AG08396 (cell line): ENCODE results near the gene FADS2.

Experiments used
- DNase-seq: peaks from one replicate; pipeline ENCODE4 v3.0.0; 2012; ENCODE audit warnings: low spot score, mixed read lengths

The FADS2 gene

DNA sequence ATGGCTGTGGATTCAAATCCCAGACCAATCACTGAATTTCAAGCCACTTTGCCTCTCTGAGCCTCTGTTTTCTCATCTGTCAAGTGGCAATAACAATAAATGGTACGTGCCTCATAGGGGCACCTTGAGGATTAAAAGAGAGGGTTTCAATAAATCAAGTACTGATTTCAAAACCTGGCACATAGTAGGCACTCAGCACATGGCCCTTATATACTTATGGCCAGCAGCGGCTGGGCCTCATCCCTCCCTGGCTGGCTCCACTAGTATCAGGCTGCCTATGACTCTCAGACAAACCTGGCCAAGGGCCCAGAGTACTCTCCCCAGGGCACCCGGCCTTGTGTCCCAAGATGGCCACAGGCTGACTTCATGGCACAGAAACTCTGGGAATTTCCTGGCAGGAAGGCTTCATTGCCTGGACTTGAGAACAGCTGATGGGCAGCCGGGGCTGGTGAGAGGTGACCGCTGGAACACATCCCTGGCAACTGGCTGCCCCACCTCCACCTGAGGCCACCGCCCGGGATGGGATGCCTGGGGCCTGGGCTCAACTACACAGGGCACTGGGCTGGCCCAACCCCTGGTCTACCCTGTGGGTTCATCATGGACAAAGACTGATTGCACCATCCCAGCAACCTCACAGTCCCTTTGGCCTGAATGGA is 59.9 kb downstream of the FADS2 start:
- DNase-seq, result peak; percentile 87

DNA sequence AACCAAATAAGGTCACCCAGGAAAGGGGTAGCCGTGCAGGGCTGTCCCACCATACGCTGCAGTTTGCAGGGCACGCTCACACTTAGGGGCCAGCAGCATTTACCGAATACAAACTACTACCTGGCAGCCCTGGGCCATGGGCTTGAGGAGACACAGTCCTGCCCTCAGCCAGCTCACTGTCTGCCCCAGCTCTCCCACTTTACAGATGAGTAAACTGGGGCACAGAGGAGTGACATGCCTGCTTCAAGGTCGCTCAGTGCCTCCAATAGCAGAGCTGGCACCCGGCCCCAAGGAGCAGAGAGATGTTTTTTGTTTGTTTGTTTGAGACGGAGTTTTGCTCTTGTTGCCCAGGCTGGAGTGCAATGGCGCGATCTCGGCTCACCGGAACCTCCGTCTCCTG is 60.5 kb downstream of the FADS2 start:
- no peak for DNase-seq

DNA sequence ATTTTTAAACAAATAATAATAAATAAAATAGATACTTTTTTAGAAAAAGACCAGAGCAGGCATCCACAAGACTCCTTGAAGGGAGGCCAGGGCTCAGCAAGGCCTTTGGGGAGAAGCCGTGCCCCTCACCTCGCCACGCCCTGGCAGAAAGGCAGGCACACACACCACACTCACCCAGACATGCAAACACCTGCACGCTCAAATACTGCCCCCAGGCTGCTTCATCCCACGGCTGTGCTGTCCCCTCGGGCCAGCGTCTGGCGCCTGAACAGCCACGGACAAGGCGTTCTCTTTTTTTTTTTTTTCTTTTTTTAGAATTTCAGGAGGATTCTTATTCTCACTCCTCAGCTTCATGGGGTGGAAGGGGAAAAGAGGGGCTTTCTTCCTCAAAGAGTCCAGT is 61.7 kb downstream of the FADS2 start:
- no peak for DNase-seq

DNA sequence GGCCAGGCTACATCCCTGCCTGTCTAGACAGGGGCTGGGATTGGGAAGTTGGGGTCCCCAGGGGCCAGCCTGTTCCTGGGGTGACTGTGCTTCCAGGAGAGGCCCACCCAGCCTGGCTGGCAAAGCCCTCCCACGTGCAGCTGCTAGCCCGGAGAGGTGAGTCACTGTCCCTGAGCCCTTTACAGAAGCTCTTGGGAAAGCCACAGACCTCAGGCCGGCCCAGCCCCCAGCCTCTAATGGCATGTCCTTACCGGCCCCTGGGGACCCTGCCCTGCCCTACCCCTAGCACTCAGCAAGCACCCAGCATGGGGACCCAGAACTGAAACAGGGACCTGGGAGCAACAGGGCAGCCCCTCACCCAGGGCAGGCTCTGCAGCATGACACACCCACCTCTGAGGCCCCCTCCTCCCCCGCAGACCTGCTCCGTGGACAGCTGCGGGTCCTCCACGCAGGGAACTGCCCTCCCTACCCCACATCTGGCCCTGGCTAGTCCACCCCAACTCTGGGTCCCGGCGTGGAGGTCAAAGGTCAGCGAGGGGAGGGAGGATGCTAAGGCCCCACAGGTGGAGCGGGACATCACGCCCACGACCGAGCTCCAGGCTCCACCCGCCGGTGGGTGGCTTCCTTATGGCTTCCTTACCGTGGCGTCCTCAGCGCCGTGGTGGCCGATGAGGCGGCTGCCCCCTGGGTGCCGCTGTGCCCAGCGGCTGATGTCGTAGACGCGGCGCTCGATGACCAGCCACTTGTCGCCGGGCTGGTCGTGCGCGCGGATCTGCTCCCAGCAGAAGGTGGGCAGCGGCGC is 62.6 kb downstream of the FADS2 start:
- peak; percentile 81 for DNase-seq

DNA sequence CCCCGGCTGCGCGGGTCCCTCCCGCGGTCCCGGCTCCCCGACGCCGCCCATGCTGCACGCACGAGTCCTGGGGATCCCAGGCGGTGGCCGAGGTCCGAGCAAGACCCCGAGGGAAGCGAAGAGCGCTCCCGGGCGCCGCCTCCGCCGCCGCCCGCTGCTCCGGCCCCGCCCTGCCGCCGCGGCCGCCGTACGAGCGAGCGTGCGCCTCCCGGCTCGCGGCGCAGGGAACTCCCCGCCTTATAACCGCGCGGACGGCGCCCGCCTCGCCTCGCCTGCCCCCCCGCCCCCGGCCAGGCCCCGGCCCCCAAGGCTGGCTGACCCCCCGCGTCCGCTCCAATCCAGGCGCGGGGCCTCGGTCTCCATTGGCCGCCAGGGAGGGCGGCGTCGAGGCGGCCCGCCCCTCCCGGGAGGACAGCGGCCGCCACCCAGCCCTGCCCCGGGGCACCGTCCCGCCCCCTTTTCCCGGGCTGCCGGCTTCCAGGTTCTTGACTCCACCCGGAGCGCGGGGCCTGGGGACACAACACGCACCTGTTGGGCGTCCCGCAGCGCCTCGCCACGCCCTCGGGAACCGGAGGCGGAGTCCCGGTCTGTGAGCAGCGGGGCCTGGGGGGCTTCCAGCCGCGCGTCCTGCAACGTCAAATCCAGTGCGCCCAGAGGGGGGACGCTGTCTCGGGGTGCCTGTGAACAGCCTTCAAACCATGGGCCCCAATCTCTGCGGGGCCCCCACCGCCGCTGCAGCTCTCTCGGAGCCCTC is 63.4 kb downstream of the FADS2 start, which contains the start of gene FADS3:
FADS3 (minus strand) TSS at position 215 of the 754 bp plus-strand sequence; CDS start at position 51, 164 bp downstream.
- DNase-seq, result peak; percentile 95

DNA sequence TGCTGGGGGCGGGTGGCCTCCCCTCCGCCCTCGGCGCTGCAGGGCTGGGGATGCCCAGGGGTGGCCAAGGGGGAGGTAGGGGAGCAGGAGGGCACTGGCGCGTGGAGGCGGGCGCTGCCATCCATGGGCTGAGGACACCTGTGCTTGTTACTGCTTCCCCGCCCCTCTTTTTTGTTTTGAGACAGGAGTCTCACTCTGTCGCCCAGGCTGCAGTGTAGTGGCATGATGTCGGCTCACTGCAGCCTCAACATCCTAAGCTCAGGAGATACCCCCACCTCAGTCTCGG is 63.9 kb downstream of the FADS2 start:
- no peak for DNase-seq

DNA sequence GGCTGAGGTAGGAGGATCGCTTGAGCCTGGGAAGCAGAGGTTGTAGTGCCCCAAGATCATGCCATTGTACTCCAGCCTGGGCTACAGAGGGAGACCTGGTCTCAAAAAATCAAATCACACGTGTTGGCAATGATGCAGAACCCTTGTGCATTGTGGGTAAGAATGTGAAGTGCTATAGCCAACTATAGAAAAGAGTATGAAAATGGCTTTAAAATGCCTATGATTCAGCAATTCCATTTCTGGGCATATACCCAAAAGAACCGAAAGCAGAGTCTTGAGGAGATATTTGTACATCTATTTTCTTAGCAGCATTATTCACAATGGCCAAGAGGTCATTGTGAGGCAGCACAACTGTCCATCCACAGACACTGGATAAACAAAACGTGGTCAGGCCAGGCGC is 65.9 kb downstream of the FADS2 start:
- peak; percentile 66 for DNase-seq

DNA sequence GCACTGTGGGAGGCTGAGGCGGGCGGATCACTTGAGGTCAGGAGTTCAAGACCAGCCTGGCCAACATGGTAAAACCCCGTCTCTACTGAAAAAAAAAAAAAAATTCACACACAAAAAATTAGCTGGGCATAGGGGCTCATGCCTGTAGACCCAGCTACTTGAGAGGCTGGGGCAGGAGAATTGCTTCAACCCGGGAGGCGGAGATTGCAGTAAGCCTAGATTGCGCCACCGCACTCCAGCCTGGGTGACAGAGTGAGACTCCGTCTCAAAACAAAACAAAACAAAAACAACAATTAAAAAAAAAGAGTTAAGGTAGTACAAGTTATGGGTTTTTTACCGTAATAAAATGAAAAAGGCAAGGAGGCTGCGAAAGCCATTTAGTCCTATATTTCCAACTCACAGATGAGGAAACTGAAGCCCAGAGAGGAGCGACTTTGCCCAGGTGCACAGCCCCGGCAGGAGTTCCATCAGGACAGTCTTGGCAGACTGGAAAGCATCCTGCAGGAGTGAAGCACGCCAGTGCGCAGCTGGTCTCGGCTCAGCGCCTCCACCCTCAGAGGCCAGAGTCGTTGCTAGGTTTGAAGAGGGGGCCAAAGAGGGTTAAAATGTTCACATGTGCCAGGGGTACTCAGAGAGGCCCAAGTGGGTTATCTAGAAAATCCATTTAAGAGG is 67.1 kb downstream of the FADS2 start:
- DNase-seq, result no peak

DNA sequence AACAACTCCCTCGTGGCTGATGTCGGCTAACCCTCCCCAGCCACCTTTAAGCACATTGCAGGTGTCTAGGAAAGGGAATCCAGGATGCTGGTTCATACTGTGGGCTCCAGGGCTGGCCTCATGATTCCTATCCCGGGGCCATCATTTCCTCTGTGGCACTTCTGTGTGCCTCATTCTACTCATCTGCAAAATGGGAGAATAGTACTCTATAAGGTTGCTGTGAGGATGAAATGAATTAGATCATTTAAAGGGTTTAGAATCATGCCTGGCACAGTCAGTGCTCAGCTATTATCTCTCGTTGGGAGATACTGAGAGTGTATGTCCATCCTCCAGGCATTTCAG is 67.6 kb downstream of the FADS2 start:
- no peak for DNase-seq

DNA sequence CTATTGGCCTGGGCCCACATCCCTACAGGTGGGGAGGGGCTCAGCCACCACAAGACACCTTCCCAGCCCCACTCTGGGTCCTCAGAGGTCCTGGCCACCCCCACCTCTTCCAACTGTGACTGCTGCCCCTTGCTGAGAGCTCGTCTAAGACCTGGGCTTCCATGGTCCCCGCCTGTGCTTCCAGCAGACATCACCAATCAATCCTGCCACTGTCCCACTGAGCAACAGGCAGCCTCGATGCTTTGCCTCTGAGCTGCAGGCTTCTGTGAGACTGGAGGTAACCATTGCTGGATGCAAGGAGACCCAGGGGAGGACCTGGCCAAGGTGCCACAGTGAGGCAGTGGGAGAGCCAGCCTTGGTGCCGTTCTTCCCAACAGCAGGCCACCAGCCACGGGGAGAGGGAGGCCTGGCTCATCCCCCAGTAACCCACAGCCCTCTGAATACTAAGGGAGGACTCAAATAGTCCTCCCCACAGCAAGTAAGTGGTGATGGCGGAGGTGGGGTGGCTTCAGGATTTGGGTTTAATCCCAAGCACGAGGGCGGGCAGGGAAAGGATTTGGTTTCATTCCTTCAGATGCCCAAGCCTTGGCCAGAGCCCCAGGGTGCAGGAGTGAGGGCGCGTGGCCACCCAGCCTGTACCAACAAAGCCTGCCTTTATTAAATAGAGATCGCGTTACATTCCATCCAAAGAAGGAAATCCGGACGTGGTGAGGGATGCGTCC is 68.7 kb downstream of the FADS2 start:
- no peak for DNase-seq

DNA sequence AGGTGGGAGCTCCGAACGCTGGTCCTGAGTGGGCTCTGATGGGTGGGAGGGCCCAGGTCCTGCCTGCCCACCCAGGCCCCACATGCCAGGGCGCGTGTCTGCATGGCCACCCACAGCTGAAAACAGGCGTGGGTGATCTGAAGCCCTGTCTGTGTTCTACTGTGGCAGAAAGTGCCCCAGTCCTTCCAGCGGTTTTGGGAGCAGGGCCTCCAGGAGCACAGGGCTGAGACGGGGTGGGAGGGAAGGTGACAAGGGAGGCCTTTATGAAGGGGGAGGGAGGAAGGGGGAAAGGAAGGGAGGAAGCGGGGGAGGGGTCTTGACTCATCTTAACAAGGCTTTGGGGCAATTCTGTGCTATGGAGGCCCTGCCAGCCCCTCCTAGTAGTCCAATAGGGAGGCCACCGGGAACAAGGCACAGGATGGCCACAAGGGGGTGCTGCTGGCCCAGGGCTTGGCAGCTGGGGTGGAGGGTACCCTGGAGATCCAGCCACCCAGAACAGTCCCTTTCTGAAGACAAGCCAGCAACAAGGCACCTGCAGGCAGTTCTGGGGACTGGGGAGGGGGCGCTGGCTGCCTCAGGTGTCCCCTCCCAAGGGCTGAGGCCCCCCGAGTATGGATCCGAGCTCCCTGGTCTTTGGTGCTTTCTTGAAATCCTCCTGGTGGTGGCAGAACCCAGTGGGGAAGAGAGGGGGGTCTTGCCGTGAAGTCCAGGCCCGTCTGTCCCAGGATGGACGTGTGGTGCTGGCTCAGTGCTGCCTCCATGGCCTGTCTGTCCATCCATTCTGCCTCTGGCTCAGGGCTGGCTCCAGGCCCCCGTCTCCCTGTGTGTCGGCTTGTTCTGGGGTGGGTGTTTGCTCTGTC is 69.5 kb downstream of the FADS2 start:
- DNase-seq, result peak; percentile 89

DNA sequence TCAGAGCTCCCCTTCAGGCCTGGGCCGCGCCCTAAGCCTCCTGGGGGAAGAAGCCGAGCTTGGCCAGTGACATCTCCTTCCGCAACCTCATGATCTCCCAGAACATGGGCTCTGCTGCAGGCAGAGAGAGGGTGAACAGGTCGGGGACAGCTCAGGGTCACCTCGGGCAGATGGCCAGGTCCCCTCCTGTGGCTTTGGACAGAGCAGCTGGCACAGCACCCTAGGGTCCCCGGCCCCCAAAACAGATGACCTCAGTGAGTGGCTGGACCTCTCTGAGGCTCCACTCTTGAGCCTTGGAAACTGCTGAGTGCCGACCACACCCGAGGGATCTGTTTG is 70.1 kb downstream of the FADS2 start:
- DNase-seq, result no peak

DNA sequence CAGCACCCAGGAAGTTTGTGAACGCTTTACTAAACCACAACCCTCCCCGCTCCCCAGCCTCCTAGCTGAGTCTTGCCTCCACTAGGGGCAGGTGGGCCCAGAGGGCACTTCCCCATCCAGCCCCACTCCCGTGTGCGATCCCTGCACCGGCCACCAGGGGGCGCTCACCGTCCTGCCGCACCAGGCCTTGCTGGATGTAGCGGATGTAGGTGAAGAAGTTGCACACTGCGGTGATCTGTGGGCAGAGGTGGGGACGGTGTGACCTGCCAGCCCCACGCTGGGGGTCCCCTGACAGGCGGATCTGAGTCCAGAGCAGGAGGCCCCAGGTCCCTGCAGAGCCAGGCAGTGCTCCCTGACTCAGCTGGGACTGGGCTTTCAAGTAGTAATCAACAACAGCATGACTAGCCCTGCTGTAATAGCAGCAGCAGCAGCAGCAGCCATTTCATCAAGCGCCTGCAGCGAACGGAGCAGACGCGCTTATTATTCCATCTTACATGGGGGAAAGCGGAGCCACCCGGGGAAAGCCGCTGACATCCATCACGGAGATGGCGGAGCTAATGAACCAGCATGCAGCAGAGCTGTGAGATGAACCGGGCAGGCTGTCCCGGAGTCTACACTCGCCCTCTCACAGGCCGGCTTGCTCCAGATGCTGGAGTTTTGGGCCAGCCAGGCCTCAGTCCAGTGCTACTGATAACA is 71.2 kb downstream of the FADS2 start:
- DNase-seq, result peak; percentile 91

DNA sequence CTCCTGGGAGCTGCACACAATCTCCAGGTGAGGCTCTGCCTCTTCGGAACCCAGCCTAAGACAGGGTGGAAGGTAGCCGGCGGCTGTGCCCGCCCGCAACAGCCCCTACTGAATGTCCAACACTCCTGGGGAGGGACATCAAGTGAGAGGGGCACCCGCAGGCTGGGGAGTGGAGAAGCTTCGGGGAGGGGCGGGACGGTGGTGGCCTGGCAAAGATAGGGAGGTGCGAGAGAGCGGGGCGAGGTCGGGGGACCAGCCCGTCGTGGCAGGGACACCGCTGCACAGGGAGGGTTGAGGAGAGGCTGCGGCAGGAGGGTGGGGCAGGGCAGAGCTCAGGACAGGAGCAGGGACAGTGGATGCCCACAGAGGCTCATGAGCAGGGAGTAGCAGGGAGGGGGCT is 72.2 kb downstream of the FADS2 start:
- DNase-seq, result no peak

DNA sequence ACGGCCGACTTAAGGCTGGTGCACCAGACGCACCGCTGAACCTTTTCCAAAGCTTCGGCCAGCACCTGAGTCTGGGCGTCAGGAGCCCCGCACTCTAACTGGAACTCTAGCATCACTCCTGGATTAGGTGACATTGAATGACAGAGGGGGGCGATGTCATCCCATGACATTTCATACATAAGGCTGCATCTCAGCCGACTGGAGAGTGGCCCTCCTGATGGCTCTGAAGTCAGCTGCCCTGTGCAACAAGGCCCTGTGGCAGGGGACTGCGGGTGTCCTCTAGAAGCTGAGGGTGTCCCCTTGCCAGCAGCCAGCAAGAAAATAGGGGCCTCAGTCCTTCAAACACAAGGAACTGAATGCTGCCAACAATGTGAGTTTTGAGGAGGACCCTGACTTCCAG is 73.3 kb downstream of the FADS2 start:
- DNase-seq, result no peak

DNA sequence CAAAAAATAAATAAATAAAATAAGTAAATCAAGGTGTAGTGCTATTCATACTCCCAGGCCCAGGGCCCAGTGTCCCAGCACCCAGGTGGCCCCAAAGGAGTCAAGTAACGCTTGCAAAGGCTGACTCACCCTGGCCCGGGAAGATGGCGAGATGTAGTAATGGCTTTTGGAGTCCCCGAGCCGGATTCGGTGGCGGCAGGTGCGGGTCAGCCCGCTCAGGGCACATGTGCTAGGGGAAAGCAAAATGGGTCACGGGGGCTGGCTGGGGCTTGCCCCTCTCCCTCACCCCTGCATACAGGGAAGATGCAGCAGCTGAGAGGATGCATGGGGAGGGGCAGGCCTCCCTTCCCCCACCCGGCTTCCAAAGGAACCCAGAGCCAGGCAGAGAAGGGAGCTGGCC is 74.2 kb downstream of the FADS2 start:
- DNase-seq, result no peak

DNA sequence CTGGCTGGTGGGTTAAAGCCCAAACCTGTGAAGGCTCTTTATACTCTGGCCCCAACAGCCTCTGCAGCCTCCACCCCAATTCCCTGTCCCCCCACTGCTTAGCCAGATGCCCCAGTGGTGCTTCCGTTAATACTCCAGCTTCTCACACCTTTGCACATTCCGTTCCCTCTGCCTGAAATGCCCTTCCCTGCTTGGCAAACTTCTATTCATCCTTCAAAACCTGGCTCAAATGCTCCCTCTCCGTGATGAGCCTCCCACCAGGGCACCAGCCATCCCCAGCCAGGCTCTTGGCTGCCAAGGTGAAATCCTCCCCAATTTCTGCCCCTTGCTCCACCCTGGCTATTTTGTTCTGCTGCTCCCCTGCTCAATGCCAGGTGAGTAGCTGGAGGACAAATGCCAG is 75.7 kb downstream of the FADS2 start:
- no peak for DNase-seq

DNA sequence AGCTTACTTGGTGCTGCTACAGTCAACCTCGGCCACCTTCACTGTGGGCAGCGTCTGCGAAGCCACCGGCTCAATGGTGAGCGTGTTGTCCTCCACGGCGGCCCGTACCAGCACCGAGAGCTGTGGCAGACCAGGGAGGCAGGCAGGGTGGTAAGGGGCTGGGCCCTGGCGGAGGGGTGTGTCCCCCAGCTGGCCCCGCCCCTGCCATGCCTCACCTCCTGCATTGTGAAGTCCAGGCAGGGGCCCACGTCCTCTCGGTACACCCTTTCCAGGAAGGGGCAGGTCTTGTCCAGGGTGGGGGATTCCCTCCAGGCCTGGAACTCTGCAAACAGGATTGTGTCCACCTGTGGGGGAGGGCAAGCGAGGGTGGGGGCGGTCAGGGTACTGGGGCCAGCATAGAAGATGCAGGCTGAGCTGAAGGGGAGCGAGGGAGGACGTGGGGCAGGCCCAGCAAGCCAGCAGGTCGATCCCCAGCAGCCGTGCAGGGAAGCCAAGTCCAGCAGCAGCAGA is 76.5 kb downstream of the FADS2 start:
- no peak for DNase-seq

DNA sequence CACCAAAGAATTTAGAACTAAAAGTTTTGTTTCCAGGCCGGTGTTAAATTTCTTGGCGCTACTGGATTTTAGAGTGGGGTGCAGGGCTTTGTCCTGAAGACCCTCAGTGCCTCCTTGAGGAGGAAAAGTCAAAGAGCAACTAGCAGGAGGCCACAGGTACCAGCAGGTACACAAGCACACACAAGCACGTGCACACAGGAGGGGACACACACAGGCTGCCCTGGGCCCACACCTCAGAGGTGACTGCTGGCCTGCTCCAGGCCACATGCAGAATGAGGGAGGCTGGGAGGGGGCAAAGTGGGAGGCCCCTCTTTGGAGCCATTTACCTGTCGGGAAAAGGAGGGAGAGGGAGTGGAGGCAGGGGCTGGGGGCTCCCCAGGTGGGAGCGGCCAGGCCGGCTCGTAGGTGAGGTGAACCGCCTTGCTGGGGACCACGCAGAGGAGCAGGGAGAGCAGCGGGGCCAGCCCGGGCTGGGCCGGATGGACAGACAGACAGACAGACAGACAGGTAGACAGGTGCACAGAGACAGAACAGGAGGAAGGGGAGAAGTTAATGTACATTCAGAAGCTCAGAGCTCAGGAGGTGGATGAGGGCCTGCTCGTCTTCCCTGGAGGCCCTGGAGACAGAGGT is 77.1 kb downstream of the FADS2 start:
- DNase-seq, result no peak
